Heart left ventricle (tissue), 13 donors: ENCODE data around the gene RANBP17.

Experiments used
- CTCF ChIP-seq, 12 donors: fragments of 200-600 bp; sonication (generic) in 4 of 12; IDR thresholded peaks; one replicate each; pipeline versions ENCODE4 v1.5.0 to v1.8.0; 2018 to 2022; ENCODE audit warnings: antibody characterized with exemption in 12 of 12, mild to moderate bottlenecking in 5 of 12
- POLR2A ChIP-seq, 2 donors: fragments of 450-650 bp; IDR thresholded peaks; one replicate each; pipeline ENCODE4 v1.6.1; 2017; ENCODE audit warnings: antibody characterized with exemption in 2 of 2, mild to moderate bottlenecking in 2 of 2, moderate library complexity in 2 of 2
- donor health status: ischemic (EF 13 %, LVEDD 7.1; RV severe dilation, severe dysfunction).
- donor health status: DM: no; HTN: yes; CAD: no.
- donor health status: DM: no; HTN: no; CAD: no.
- donor health status: ischemic (EF 25% LVEDD 6.9; RV normal size, moderate dysfunction).
- donor health status: ischemic (EF 25% LVEDD 5.7; RV mildly dilated, moderate dysfunction).
- donor health status: ischemic (EF 35%, LVEDD 5.7; RV mildly dilated, moderate dysfunction).
- donor health status: nonischemic (EF 11% LVEDD 7.7; RV severe dilation, severe dysfunction).
- donor health status: DM: yes; HTN: yes; CAD: no.
- donor health status: PGD.
- donor health status: ischemic (EF 29% LVEDD 5.4; RV normal size, mild dysfunction).
- donor health status: nonischemic (EF 23%, LVEDD 6.1; RV moderate dilation, normal function).

GRCh38 chr5:171092194-171092593 is 230.4 kb downstream of the RANBP17 start:
- TF ChIP-seq CTCF (IDR thresholded peaks at IDR 0.05) (no peak), POLR2A (IDR thresholded peaks at IDR 0.05) (no peak)
